OCI-LY7 (cell line): ENCODE measurements around the gene PMM2.

Experiments
- EZH2phosphoT487 ChIP-seq: fragments of 200-600 bp; sonication (generic); IDR thresholded peaks from 2 replicates; pipeline ENCODE4 v1.6.1; 2018; ENCODE audit warnings: low read depth, borderline replicate concordance, mild to moderate bottlenecking, mixed run types, antibody characterized with exemption, low read length, moderate library complexity, mixed read lengths
- TF ChIP-seq, protein P1 (sequence below): fragments of 200-600 bp; sonication (generic); conservative IDR thresholded peaks from 2 replicates; pipeline ENCODE4 v1.5.1; 2014; ENCODE audit warnings: mild to moderate bottlenecking, antibody characterized with exemption, low read length, moderate library complexity, mixed read lengths

DNA sequence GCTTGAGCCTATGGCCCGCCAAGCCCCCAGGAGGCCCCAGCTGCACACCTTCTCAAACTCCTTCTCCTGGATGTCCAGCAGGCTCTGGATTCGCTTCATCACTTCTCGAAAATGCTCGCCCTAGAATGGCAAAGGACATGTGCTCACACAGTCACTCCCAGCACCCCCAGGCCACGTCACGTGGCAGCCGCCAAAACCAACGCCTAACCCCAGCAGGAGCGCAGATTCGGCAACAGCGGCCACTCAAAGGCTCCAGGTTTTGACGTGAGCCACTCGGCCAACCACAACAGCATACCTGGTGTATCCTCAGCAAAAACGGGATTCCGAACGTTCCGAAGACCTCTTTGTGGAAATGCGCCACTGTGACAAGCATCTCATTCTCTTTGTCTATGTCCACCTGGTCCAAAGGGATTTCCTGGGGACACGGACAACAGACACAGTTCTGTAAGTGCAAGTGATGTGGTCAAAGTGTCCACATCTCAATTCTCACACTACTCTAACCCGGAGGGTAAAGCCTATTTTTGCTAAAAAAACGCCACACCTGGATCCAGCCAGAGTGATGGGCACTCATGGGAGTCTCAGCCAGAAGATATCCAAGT, 97.2 kb downstream of the PMM2 start:
- TF ChIP-seq, protein P1, sequence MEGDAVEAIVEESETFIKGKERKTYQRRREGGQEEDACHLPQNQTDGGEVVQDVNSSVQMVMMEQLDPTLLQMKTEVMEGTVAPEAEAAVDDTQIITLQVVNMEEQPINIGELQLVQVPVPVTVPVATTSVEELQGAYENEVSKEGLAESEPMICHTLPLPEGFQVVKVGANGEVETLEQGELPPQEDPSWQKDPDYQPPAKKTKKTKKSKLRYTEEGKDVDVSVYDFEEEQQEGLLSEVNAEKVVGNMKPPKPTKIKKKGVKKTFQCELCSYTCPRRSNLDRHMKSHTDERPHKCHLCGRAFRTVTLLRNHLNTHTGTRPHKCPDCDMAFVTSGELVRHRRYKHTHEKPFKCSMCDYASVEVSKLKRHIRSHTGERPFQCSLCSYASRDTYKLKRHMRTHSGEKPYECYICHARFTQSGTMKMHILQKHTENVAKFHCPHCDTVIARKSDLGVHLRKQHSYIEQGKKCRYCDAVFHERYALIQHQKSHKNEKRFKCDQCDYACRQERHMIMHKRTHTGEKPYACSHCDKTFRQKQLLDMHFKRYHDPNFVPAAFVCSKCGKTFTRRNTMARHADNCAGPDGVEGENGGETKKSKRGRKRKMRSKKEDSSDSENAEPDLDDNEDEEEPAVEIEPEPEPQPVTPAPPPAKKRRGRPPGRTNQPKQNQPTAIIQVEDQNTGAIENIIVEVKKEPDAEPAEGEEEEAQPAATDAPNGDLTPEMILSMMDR: no peak
- no peak for TF ChIP-seq EZH2phosphoT487
